DND-41 (cell line): ENCODE data around the gene SLC23A2.

ENCODE experiments used
- EZH2 ChIP-seq: IDR thresholded peaks from 3 replicates; pipeline ENCODE4 v1.6.1; 2012; ENCODE audit warnings: borderline replicate concordance, low read depth, mild to moderate bottlenecking, moderate library complexity, low read length, inconsistent platforms; ENCODE audit not compliant: severe bottlenecking
- TF ChIP-seq, protein P1 (sequence below): IDR thresholded peaks from 2 replicates; pipeline ENCODE4 v1.5.1; 2012; ENCODE audit warnings: borderline replicate concordance, low read length, moderate library complexity, mild to moderate bottlenecking; ENCODE audit not compliant: poor library complexity, severe bottlenecking; ENCODE audit errors: extremely low read depth

DNA sequence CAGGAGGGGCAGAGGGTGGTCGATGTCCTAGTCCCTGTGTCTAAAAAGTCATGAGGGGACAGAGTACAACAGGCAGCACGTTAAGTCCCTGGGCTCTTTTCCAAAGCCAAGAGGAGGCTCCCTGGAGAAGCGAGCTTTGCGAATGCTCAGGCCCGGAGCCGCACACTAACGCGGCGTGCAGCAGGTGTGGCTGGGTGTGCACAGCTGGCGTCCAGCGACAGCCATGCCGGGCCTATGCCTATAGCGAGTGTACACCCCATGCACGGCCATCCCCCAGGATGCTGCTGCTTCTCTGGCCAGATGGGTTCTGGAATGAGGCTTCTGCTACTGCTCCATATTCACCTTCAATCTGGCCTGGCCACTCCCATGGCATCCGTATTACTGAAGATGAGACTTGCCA lies 148.3 kb downstream of the SLC23A2 start:
- TF ChIP-seq, protein P1, sequence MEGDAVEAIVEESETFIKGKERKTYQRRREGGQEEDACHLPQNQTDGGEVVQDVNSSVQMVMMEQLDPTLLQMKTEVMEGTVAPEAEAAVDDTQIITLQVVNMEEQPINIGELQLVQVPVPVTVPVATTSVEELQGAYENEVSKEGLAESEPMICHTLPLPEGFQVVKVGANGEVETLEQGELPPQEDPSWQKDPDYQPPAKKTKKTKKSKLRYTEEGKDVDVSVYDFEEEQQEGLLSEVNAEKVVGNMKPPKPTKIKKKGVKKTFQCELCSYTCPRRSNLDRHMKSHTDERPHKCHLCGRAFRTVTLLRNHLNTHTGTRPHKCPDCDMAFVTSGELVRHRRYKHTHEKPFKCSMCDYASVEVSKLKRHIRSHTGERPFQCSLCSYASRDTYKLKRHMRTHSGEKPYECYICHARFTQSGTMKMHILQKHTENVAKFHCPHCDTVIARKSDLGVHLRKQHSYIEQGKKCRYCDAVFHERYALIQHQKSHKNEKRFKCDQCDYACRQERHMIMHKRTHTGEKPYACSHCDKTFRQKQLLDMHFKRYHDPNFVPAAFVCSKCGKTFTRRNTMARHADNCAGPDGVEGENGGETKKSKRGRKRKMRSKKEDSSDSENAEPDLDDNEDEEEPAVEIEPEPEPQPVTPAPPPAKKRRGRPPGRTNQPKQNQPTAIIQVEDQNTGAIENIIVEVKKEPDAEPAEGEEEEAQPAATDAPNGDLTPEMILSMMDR, result no peak
- no peak for TF ChIP-seq EZH2
